ENCODE results near the gene CDYL2.

DNA sequence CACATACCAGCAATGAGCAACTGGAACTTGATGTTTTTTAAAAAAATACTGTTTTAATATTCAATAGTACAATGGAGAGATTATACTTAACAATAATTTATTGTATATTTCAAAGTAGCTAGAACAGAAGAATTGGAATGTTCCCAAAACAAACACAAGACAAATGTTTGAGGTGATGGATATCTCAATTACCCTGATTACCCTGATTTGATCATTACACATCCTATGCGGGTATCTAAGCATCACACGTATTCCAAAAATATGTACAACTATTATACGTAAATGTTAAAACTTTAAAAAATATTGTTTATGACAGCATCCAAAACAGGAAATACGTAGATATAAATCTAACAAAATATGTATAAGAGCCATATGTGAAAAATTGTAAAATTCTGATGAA is 166.8 kb downstream of the CDYL2 start:
- TF ChIP-seq GATA3 (IDR thresholded peaks at IDR 0.05; ENCODE audit: low read depth, low read length) (no peak), GATA2 (IDR thresholded peaks at IDR 0.05; ENCODE audit: low read depth, low read length) (no peak)
